Dermis microvascular lymphatic vessel endothelial cell (primary cell): ENCODE results near the gene TMEM198. TPM values are rescaled to one million over a fixed set of nuclear protein-coding genes. Genes with fewer than 3 reads are reported as not detected.
A peak's percentile ranks its signal among the peaks of the same experiment; 100 is the strongest.

ENCODE experiments used
- DNase-seq, 2 donors: peaks; one replicate each; pipeline versions ENCODE4 v3.0.0 to v3.0.0-alpha.2; 2010; ENCODE audit warnings: low read depth in 2 of 2
- total RNA-seq: library from RNA; depleted of rRNA; stranded (reverse); fragments of >200 nt; gene quantifications from 2 replicates; pipeline ENCODE4 v1.2.1, GENCODE V29; 2014

The TMEM198 gene
- total RNA-seq, 1 donor from 2014 or later: not detected

DNA sequence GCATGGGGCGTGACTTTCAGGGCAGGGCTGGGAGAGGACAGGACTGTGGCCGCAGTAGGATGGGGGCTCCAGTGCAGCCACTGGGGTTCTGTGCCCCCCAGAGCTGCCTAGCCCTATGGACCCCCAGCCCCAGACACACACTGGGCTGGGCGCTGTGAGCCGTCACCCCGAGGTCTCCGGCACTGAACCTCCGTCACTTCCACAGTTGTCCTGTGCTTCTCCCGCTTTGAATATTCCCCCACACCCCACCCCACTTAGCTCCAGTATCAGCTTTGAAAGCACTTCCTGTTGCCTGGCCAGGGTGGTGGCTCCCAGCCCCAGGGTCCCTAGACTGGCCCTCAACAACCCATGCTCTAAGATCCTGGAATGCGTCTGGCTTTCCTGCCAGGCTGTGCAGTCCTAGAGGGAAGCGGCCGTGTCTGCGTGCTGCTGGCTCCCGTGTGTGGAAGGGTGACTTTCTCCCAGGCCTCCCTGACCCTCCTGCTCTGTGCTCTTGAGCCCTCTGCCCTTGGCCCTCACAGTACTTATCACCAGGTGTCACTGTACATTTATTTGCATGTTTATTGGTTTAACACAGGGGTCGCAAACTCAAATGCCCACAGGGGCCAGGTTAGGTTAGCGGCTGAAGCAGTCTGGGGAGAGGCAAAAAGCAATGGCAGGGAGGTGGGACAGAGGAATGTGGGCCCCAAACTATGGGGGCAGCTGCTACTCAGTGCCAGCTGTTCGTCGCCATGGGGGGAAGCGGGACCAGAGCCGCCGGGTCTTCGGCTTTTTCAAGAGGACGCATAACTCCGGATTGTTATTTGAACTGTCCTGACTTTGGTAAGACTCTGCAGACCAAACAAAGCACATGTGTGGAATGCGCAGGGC, 17.6 kb downstream of the TMEM198 start:
- no peak for DNase-seq

DNA sequence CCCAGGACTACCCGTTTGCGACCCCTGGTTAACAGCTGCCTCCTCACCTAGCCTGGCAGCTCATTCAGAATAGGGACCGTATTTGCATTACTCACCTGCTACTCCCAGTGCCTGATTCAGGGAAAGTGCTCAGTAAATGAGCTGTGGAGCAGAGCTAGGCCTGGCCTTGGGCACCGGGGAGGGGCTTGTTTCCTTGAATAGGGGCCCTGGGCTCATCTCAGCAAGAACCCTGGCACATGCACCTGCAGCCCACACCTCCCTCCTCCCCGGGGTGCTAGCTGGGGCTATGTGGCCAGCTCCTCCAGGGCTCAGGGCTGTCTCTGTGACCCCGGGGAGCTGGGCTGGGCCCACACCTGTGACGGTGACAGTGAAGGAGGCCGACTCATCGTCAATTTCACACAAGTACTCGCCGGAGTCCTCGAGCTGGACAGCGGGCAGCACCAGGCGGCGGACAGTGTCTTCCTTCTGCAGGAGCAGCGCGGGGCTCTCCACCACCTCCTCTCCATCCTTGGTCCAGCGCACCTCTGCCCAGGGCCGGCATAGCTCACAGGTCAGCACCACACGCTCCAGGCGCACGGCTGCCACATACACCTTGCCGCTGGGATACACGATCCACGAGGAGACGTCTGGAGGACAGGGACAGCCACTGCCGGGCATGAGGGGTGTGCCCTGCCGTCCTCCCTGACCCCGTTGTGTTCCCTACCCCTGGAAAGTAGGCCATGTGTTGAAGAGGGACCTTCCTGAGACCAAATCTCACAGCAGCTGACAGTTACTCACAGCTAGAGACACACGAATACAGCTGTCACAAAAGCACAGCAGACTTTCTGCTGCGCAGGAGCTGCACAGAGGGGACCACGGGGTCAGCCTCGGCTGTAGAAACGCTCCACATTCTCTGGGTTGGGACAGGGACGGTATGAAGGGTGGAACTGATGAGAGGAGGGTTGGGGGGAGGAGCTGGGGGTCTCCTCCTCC, 18.5 kb downstream of the TMEM198 start:
- no peak for DNase-seq

DNA sequence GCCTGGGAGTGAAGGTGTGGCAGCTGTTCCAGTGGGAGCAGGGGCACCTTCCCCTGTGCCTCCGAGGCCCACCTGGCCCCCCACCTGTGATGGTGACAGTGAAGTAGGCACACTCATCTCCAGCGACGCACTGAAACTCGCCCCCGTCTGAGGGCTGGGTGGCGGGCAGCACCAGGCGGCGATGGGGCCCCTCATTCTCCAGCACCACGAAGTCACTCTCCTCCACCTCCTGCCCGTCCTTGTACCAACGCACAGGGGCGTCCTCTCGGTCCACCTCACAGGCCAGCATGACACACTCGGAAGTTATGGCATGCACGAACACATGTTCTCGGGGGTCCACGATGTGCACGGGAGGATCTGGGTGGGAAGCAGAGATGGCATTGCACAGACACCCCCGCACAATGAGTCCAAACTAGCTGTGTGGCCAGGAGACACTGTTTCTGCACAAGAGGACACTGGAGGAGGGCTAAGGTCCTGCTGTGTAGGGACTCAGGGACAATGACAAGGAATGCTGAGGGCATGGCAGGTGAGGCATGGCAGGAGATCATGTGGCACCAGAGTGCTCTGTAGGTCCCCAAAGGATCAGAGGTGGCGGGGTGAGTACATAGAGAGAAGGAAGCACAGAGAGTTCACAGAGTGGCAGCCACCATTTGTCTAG, 19.6 kb downstream of the TMEM198 start:
- no peak for DNase-seq

DNA sequence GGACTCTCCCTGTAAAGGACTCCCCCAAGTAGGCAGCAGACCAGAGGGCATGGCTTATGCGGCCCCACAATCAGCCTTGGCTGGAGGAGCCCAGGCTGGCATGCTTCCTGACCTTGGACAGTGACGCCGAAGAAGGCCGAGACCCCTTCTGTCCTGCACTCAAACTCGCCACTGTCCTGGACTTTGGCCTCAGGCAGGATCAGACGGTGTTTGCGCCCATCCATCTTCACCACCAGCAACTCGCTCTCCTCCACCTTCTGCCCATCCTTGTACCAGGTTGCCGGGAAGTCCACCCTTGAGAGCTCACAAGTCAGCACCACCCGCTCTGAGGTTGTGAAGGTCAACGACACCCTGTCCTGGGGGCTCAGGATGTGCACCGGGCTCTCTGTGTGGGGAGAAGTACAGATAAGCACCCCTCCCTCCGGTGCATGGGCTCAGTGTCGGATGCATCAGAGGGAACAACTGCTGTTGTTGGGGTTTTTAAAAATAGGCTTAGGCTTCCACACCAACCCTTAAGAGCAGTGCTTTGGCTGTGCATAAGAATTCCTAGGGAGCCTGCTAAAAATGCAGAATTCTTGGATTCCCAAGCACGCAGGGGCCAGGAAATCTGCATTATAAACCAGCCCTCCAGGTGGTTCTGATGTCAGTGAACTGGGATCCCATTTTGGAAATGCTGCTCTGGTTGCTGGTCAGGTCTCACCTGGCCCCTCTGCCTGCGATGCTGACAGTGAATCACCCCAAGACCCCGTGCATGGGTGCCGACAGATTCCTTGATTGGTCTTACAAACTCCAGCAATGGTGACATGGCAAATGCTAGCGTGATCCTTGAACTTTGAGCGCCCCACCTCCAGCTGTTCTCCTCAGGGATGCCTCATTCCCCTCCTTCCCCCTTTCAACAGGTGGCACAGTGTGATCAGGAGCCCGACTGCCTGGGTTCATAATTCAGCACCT, 21.6 kb downstream of the TMEM198 start:
- no peak for DNase-seq

DNA sequence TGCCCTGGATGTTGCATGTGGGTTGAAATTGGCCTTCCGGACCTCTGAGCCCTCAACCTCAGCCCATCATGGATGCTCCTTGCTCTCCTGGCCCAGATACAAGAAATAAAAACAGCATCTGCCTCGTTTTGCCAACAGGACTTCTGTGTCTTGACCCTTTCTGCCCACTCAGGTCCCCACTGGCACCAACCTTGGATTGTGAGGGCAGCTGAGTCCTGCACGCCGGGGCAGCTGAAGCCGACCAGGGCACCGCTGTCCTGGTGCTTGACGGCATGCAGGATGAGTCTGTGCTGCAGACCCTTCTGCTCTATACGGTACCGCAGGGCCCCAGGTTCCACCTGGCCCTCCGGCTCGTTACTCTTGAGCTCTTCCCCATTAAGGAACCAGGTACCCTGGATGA, 22.8 kb downstream of the TMEM198 start:
- DNase-seq: no peak

DNA sequence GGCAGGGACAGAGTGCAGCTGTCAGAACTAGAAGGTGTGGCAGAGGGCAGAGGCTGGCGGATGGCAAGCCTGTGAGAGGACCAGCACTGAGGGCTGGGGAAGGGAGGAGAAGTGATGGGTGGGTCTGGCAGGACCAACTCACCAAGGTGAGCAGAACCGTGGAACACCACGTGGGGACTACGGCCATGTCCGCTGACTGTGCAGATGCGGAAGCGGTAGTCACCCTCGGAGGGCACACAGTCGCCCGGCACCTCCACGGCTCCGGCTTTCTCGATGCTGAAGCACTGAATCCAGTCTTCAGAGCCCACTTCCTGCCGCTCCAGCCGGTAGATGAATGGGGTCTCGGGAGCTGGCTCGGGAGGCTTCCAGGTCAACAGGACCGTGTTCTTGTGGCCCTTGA, 23.3 kb downstream of the TMEM198 start:
- no peak for DNase-seq

DNA sequence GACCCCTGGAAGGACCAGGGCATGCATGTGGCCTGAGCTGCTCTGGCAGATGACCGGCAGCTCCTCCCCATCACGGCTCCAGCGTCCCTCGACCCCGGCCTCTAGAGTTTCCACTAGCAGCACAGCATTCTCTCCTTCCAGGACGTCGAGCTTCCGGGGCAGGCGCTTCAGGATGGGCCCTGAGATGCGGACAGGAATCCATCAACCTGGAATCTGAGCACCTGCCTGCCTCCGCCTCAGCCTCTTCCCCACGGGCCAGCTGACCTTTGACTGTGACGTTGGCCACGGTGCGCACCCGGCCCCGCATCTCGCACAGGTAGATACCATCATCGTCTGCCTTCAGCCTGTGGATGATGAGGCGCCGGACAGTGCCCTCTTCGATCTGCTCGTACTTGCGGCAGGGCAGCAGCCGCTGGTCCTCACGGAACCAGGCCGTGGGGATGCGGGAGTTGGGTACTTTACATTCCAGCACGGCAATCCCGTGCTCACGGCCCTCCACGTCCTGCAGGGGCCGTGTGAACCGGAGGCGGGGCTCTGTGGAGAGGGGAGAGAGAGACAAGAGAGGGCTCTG, 24.0 kb downstream of the TMEM198 start:
- DNase-seq: no peak

DNA sequence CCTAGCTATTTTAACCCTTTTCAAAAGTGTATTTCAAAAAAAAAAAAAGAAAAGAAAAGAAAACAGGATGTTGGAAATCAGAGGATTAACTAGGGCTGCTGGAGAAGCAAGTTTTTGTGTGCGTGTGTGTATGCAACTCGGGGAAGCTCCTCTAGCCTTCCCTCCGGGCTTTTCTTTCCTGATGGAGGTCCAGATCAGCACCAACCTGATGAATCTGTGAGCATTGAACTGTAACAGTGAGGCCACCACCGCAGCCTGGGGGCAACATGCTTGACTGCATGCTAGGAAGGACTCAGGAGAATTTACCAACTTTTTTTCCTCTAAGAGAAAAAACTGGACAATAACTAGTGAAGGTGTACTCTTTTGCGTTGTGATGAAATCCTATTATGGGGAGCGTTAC, 25.2 kb downstream of the TMEM198 start:
- no peak for DNase-seq

DNA sequence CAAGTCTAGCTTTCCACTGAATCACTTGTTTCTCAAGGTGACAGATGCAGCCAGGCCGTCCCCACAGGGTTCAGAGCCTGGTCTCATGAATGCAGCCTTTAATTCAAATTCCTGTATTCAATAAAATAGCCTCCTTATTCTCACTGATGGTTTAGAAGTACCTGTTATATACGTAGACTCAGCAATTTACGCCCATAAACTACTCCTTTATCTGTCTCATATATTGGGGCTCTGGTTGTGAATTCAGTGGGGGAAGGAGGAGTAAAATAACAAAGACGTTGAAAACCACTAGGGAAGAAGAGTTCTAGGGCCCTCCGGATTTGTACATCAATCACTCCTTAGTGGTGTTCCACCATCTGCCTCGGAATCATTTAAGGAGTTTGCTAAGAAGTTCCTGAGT, 25.8 kb downstream of the TMEM198 start:
- DNase-seq: no peak

DNA sequence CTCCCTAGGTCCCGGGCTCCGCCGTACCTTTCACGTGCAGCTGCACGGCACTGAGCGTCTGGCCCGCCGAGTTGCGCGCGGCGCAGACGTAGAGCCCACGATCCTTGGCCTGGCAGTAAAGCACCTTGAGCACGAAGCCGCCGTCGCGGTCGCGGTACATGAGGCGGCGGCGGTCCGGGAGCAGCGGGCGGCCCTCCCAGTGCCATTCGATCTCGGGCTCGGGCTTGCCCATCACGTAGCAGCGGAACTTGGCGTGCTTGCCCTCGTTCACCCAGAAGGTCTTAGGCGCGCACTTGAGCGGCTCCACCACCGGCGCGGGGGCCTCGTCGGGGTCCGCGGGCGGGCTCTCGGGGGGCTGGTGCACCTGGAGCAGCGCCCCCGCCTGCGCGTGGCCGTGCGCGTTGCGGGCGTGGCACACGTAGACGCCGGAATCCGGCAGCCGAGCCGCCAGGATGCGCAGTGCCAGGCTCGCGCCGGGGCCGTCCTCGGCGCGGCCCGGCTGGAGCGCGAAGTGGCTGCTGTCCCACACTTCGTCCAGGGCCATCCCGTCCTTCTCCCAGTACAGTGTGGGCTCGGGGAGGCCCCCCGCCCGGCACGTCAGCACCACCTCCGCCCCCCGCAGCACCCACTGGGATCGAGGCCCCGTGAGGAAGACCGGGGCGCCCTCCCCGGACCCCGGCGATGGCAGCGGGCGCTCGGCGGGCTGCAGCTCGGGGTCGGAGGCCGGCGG, 26.5 kb downstream of the TMEM198 start:
- DNase-seq: peak in 1 of 2 donors; percentile 36

DNA sequence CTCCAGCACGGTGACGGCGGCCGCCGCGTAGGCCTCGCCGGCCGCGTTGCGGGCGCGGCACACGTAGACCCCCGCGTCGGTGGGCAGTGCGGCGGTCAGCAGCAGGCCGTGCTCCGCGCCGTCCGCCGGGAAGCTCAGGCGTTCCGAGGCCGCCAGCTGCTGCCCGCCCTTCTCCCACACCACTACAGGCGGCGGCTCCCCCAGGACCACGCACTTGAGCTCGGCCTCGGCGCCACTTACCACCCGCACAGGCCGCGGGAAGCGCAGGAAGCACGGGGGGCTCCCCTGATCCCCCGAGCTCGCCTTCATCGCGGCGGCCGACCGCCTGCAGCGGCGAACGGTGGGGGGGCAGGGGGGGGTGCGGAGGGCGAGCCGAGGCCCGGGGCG, 27.1 kb downstream of the TMEM198 start:
- peak in 1 of 2 donors; percentile 29 for DNase-seq

DNA sequence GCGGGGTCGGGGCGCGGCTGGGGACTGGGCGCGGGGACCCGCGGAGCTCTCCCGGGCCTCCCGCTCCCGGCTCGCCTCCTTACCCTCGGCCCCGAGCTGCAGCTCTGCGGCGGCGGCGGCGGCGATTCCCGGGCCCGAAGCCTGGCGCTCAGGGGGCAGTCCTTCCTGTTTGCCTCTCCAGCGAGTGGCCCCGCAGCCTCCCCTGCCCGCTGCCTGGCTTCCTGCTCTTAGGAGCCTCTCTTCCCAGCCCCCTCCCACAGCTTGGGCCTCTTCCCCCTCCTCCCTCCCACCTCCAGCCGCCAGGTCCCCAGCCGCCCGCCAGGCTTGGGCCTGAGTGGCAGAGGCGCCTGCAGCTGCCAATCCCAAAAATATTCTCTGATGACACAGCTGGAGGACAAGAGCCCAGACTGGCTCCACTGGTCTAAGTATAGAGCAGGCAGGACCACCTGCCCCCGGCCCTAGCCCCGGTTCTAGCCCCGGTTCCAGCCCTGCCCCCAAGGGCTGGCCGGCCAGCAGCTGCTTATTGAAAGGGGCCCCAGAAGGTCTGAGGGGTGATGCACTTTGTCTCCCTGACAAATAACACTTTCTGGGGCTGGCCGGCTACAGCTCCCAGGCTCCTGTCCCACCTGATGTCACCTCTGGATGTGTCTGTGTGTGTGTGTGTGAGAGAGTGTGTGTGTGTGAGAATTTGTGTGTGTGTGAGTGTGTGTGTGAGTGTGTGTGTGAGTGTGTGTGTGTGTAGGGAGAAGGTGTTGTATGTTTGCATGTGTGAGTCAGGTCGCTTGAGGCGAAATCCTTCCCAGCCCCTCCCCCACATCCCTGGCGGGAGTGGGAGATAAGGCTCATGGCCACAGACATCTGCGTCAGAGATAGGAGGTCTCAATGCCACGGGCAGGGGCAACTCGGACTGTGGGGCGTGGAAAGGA, 27.7 kb downstream of the TMEM198 start, which contains the start of gene OBSL1:
Gene OBSL1, minus strand, starts transcription at position 229 of the 926 bp plus-strand sequence. CDS start 307 bp downstream, outside the sequence.
- peak; percentile 33 to 60 for DNase-seq

DNA sequence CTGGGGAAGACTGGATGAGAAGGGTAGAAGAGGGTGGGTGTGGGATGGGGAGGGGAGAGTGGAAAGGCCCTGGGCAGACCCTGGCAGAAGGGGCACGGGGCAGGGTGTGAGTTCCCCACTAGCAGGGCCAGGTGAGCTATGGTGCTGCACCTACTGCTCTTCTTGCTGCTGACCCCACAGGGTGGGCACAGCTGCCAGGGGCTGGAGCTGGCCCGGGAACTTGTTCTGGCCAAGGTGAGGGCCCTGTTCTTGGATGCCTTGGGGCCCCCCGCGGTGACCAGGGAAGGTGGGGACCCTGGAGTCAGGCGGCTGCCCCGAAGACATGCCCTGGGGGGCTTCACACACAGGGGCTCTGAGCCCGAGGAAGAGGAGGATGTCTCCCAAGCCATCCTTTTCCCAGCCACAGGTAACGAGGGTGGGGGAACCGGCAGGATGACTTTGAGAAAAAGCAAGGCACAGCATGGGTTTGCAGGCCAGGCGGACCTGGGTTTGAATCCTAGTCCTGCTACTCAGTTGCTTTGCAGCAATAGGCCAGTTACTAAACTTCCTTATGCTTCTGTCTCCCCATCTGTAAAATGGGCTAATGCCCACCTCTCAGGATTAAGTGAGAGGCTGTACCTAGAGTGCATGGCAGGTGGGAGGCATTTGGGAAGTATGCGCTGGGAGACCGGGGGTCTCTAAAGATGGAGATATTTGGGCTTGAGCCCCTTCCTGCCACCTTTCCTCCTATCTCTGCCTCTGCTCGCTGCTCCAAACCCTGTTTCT, 28.6 kb downstream of the TMEM198 start, which contains the start of gene INHA:
Gene INHA, plus strand, starts transcription at position 74 of the 765 bp plus-strand sequence. Its CDS starts 65 bp downstream, at position 139.
- DNase-seq: no peak

DNA sequence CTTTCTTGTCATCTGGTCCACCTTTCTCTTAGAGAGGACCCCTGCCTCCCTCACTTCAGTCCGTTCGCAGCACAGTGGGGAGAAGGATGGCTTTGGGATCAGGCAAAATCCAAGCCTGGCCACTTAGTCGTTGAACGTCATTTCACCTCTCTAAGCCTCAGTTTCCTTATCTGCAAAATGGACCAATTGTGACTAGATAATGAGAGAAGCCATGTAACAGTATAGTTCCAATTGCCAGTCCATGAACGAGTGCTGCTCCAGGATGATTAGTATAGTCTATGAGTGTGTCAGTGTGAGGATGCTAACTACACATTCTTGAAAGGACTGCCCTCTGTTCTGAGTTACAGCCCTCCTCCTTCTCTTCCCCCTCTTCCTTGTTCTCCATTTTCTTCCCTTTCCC, 29.3 kb downstream of the TMEM198 start:
- no peak for DNase-seq

DNA sequence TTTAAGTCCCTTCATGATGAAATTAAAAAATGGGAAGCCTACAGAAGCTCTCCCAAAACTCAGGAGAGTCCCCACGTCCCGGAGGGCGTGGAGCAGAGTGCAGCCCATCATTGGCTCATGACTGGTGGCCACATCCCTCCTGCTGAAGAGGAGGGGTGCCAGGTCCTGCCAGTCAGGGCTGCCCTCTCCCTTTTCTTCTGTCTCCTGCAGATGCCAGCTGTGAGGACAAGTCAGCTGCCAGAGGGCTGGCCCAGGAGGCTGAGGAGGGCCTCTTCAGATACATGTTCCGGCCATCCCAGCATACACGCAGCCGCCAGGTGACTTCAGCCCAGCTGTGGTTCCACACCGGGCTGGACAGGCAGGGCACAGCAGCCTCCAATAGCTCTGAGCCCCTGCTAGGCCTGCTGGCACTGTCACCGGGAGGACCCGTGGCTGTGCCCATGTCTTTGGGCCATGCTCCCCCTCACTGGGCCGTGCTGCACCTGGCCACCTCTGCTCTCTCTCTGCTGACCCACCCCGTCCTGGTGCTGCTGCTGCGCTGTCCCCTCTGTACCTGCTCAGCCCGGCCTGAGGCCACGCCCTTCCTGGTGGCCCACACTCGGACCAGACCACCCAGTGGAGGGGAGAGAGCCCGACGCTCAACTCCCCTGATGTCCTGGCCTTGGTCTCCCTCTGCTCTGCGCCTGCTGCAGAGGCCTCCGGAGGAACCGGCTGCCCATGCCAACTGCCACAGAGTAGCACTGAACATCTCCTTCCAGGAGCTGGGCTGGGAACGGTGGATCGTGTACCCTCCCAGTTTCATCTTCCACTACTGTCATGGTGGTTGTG, 30.9 kb downstream of the TMEM198 start:
- no peak for DNase-seq
